GM23248 (cell line): ENCODE results near the gene GPR82. TPM values are rescaled to one million over a fixed set of nuclear protein-coding genes. Genes with fewer than 3 reads are reported as not detected.
"Not testable (repeated sequence)": the region's sequence is repeated elsewhere in the genome, so short reads cannot be mapped to it uniquely, and the experiment has no call there.

Source experiments
- DNase-seq: peaks from one replicate; pipeline ENCODE4 v3.0.0-alpha.2; 2015
- H2AFZ ChIP-seq: fragments of 200-600 bp; sonication (generic); 2 replicates; pipeline ENCODE4 v1.6.1; 2016; ENCODE audit warnings: antibody characterized with exemption
- H3F3A ChIP-seq: fragments of 200-600 bp; sonication (generic); 2 replicates; pipeline ENCODE4 v1.6.1; 2016; ENCODE audit warnings: mild to moderate bottlenecking, antibody characterized with exemption, mixed run types; ENCODE audit not compliant: insufficient read depth
- H3K27ac ChIP-seq: fragments of 200-600 bp; sonication (generic); 2 replicates; pipeline ENCODE4 v1.5.1; 2016; ENCODE audit warnings: mild to moderate bottlenecking
- H3K27me3 ChIP-seq: fragments of 200-600 bp; sonication (generic); replicated peaks from 2 replicates; pipeline ENCODE4 v1.6.1; 2016; ENCODE audit warnings: mild to moderate bottlenecking; ENCODE audit not compliant: insufficient read depth
- H3K36me3 ChIP-seq: fragments of 200-600 bp; sonication (generic); 2 replicates; pipeline ENCODE4 v1.6.1; 2016; ENCODE audit warnings: low read depth, mild to moderate bottlenecking
- H3K4me1 ChIP-seq: fragments of 200-600 bp; sonication (generic); 2 replicates; pipeline ENCODE4 v1.6.1; 2016; ENCODE audit warnings: mild to moderate bottlenecking; ENCODE audit not compliant: insufficient read depth
- H3K4me2 ChIP-seq: fragments of 200-600 bp; sonication (generic); one replicate; pipeline ENCODE4 v1.6.1; 2016; ENCODE audit warnings: mild to moderate bottlenecking; ENCODE audit not compliant: unreplicated experiment
- H3K4me3 ChIP-seq: fragments of 200-600 bp; sonication (generic); 2 replicates; pipeline ENCODE4 v1.5.1; 2016; ENCODE audit warnings: mild to moderate bottlenecking
- H3K79me2 ChIP-seq: fragments of 200-600 bp; sonication (generic); 2 replicates; pipeline ENCODE4 v1.6.1; 2016; ENCODE audit warnings: mild to moderate bottlenecking; ENCODE audit not compliant: insufficient read depth
- H3K9ac ChIP-seq: fragments of 200-600 bp; sonication (generic); 2 replicates; pipeline ENCODE4 v1.6.1; 2016; ENCODE audit warnings: mild to moderate bottlenecking
- H3K9me2 ChIP-seq: fragments of 200-600 bp; sonication (generic); 2 replicates; pipeline ENCODE4 v1.6.1; 2016; ENCODE audit warnings: mixed run types, mild to moderate bottlenecking, moderate library complexity; ENCODE audit not compliant: insufficient read depth
- H3K9me3 ChIP-seq: fragments of 200-600 bp; sonication (generic); one replicate; pipeline ENCODE4 v1.6.1; 2017; ENCODE audit warnings: low read depth
- H4K20me1 ChIP-seq: fragments of 200-600 bp; sonication (generic); 2 replicates; pipeline ENCODE4 v1.6.0; 2016; ENCODE audit not compliant: insufficient read depth
- EZH2 ChIP-seq: fragments of 200-600 bp; sonication (generic); IDR thresholded peaks from 2 replicates; pipeline ENCODE4 v1.6.1; 2018; ENCODE audit warnings: antibody characterized with exemption, mild to moderate bottlenecking; ENCODE audit not compliant: insufficient read depth, poor library complexity, severe bottlenecking
- EZH2phosphoT487 ChIP-seq: fragments of 200-600 bp; sonication (generic); IDR thresholded peaks from 2 replicates; pipeline ENCODE4 v1.6.1; 2018; ENCODE audit warnings: antibody characterized with exemption, moderate library complexity, mild to moderate bottlenecking, low read depth; ENCODE audit not compliant: insufficient read depth
- WGBS, 2 experiments: methylation state at CpG; one replicate each; pipeline ENCODE4 v1.1.6; 2015 to 2017; ENCODE audit warnings: low lambda C conversion rate in 2 of 2, low coverage in 1 of 2; ENCODE audit errors: missing lambda C conversion rate in 2 of 2; 5-methylcytosine and 5-hydroxymethylcytosine counted together
- in situ Hi-C: fragments of 300-500 bp; cut with MboI; formaldehyde crosslinking; loops from 2 replicates; pipeline ENCODE4 v1.15.0; 2020
- polyA plus RNA-seq: library from polyadenylated mRNA; unstranded; fragments of >200 nt; fragmentation: Nextera tagmentation; extraction: Ambion mirVana; gene quantifications from 2 replicates; pipeline ENCODE4 v1.2.1, GENCODE V29; 2016
- total RNA-seq: library from RNA; depleted of rRNA; stranded (reverse); fragments of >200 nt; shearing (Covaris generic); gene quantifications from 2 replicates; pipeline ENCODE4 v1.2.3, GENCODE V29; 2014

Gene GPR82
- total and polyA plus RNA-seq, 2 experiments from 2014 or later = 0.13 TPM; not detected in 1

GRCh38 chrX:41716222-41716621 is 7.8 kb upstream of the GPR82 start:
- no peaks in the 10 kb centered on the region for H3K36me3 ChIP-seq
- no peaks in the 10 kb centered on the region for H3K27me3 ChIP-seq
- no peaks in the 10 kb centered on the region for H3K4me1 ChIP-seq
- DNase-seq = no peak
- no peaks in the 10 kb centered on the region for H3K9me2 ChIP-seq
- no peak overlapping the region for H3K4me2 ChIP-seq
- WGBS, 2 experiments = 93 to 96% methylated on average over 3 to 5 of the region's 5 CpGs
- H3K4me3 ChIP-seq = no peak overlapping the region
- no peaks in the 10 kb centered on the region for H3F3A ChIP-seq
- no peak overlapping the region for H2AFZ ChIP-seq
- in situ Hi-C loops = no loop called here
- H4K20me1 ChIP-seq = no peaks in the 10 kb centered on the region
- no peak overlapping the region for H3K9ac ChIP-seq
- no peaks in the 10 kb centered on the region for H3K9me3 ChIP-seq
- no peak overlapping the region for H3K27ac ChIP-seq
- H3K79me2 ChIP-seq = no peaks in the 10 kb centered on the region
- TF ChIP-seq EZH2 (no peak), EZH2phosphoT487 (no peak)

DNA sequence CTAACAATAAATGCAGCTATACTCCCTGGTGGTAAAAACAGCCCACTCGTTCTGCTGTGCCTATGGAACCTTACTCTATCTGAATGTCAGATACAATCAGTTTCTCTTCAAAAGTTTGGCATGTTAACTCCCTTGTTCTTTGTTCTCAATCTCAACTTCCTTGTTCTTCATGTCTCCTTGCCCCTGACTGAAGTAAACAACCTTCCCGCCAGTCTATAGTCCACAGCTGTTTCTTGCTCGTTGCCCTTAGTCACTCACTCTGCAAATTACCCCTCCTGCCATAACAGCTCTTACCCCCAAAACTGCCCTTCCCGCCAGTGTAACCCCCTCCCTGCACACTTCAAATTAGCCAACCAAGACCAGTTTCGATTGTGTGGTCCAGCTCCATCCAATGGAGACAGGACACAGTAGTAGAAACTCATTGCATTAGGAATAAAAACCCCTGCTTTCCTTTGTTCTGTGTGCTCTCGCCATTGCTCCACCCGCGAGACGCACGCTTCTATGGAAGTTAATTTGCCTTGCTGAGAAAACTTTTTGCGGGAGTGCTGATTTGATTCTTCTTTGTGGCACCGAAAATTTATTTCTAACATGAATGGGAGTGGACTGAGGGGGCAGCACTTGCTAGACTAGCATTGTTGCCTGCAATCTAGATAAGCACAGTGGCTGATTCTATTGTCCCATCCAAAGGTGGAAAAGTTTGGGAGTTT is 7.1 kb upstream of the GPR82 start:
- WGBS, 2 experiments = 96 to 98% methylated on average over 12 of the region's 12 CpGs
- no peaks in the 10 kb centered on the region for H4K20me1 ChIP-seq
- in situ Hi-C loops = no loop called here
- no peak overlapping the region for H3K4me2 ChIP-seq
- no peak overlapping the region for H3K9ac ChIP-seq
- no peaks in the 10 kb centered on the region for H3K27me3 ChIP-seq
- no peak for DNase-seq
- no peaks in the 10 kb centered on the region for H3K9me2 ChIP-seq
- no peak overlapping the region for H2AFZ ChIP-seq
- no peaks in the 10 kb centered on the region for H3K4me1 ChIP-seq
- TF ChIP-seq EZH2phosphoT487 (no peak), EZH2 (no peak)
- no peaks in the 10 kb centered on the region for H3K36me3 ChIP-seq
- H3K4me3 ChIP-seq = no peak overlapping the region
- no peaks in the 10 kb centered on the region for H3K79me2 ChIP-seq
- H3F3A ChIP-seq = no peaks in the 10 kb centered on the region
- no peaks in the 10 kb centered on the region for H3K9me3 ChIP-seq
- no peak overlapping the region for H3K27ac ChIP-seq

GRCh38 chrX:41718481-41719235 is 5.3 kb upstream of the GPR82 start:
- no peak for DNase-seq
- in situ Hi-C loops = no loop called here

DNA sequence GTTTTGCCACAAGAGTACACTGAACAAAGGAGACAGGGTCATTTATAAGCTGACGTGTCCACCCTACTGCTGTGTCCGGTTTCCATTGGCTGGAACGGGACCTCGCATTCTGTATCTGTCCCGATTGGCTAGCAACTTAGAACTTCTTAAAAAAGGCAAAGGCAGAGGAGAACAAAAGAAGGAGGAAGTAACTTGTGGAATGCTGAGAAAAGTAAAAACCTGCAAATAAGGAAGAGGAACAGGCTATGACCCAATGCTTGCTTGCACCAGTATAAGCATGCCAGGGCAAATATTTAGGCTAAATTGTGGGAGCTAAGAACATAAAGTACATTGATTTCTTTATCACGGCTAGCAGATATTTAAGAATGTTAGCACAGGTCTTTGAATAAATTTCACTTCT is 4.4 kb upstream of the GPR82 start:
- not testable (repeated sequence) for H3K4me3 ChIP-seq

More at GRCh38 chrX:41718481-41719235, 5.3 kb upstream of the GPR82 start:
- H2AFZ ChIP-seq = no peak overlapping the region
- H3F3A ChIP-seq = no peaks in the 10 kb centered on the region
- H4K20me1 ChIP-seq = no peaks in the 10 kb centered on the region
- no peak overlapping the region for H3K4me3 ChIP-seq
- no peak overlapping the region for H3K9ac ChIP-seq
- 0 out of 2 replicates have a peak, but pooled peaks cover 9% of the 10 kb centered on the region for H3K4me1 ChIP-seq
- H3K4me2 ChIP-seq = no peak overlapping the region
- no peaks in the 10 kb centered on the region for H3K27me3 ChIP-seq
- no peak overlapping the region for H3K27ac ChIP-seq
- H3K9me3 ChIP-seq = no peaks in the 10 kb centered on the region
- H3K79me2 ChIP-seq = no peaks in the 10 kb centered on the region
- no peaks in the 10 kb centered on the region for H3K36me3 ChIP-seq
- no peak for TF ChIP-seq EZH2phosphoT487
- TF ChIP-seq EZH2 = no peak
- no peaks in the 10 kb centered on the region for H3K9me2 ChIP-seq
- 96 to 100% methylated on average over 4 of the region's 4 CpGs for WGBS, 2 experiments

More for the DNA sequence above, 4.4 kb upstream of the GPR82 start:
- H4K20me1 ChIP-seq, DNase-seq, H3K9me2 ChIP-seq, H2AFZ ChIP-seq, in situ Hi-C loops, H3K27ac ChIP-seq, H3K4me2 ChIP-seq, H3K36me3 ChIP-seq, H3K27me3 ChIP-seq, H3F3A ChIP-seq, H3K79me2 ChIP-seq, H3K9me3 ChIP-seq, H3K4me1 ChIP-seq, H3K9ac ChIP-seq: not testable (repeated sequence)
- WGBS, 2 experiments = 91 to 96% methylated on average over 6 of the region's 6 CpGs
